KMS-11 (cell line): ENCODE measurements around the gene XAB2.

Experiments used
- H2AFZ ChIP-seq: fragments of 200-600 bp; sonication (generic); 2 replicates; pipeline ENCODE4 v1.6.1; 2016; ENCODE audit warnings: antibody characterized with exemption, mixed run types, low read depth
- H3K27ac ChIP-seq: fragments of 200-600 bp; sonication (generic); 2 replicates; pipeline ENCODE4 v1.6.1; 2016; ENCODE audit warnings: mild to moderate bottlenecking, mixed run types
- H3K27me3 ChIP-seq: fragments of 200-600 bp; sonication (generic); 2 replicates; pipeline ENCODE4 v1.6.1; 2017; ENCODE audit warnings: mild to moderate bottlenecking, low read depth, mixed run types, moderate library complexity; ENCODE audit not compliant: insufficient read depth
- H3K36me3 ChIP-seq: fragments of 200-600 bp; sonication (generic); 2 replicates; pipeline ENCODE4 v1.6.1; 2017; ENCODE audit warnings: mild to moderate bottlenecking, mixed run types; ENCODE audit not compliant: insufficient read depth
- H3K4me1 ChIP-seq: fragments of 200-600 bp; sonication (generic); 2 replicates; pipeline ENCODE4 v1.6.1; 2016; ENCODE audit warnings: mild to moderate bottlenecking, low read depth, mixed run types; ENCODE audit not compliant: poor library complexity, severe bottlenecking
- H3K4me2 ChIP-seq: fragments of 200-600 bp; sonication (generic); 2 replicates; pipeline ENCODE4 v1.7.0; 2016; ENCODE audit warnings: mild to moderate bottlenecking, mixed run types
- H3K4me3 ChIP-seq: fragments of 200-600 bp; sonication (generic); IDR thresholded peaks from 2 replicates; pipeline ENCODE4 v1.6.1; 2017; ENCODE audit warnings: low read depth, low read length, mixed read lengths; ENCODE audit not compliant: insufficient read depth
- H3K79me2 ChIP-seq: fragments of 200-600 bp; sonication (generic); 2 replicates; pipeline ENCODE4 v1.6.1; 2016; ENCODE audit warnings: low read depth, mixed run types; ENCODE audit not compliant: insufficient read depth
- H3K9ac ChIP-seq: fragments of 200-600 bp; sonication (generic); 2 replicates; pipeline ENCODE4 v1.6.1; 2016; ENCODE audit warnings: mild to moderate bottlenecking, mixed run types
- H4K20me1 ChIP-seq: fragments of 200-600 bp; sonication (generic); 2 replicates; pipeline ENCODE4 v1.6.1; 2016; ENCODE audit warnings: mild to moderate bottlenecking, mixed run types; ENCODE audit not compliant: insufficient read depth
- CTCF ChIP-seq: fragments of 200-600 bp; sonication (generic); conservative IDR thresholded peaks from 2 replicates; pipeline ENCODE4 v1.6.1; 2017; ENCODE audit warnings: low read depth, mild to moderate bottlenecking, antibody characterized with exemption, low read length, moderate library complexity, mixed read lengths

XAB2 gene

GRCh38 chr19:7605490-7606222 is 23.7 kb downstream of the XAB2 start:
- no peaks in the 10 kb centered on the region for H3K36me3 ChIP-seq
- no peaks in the 10 kb centered on the region; the same call in 1 of the 2 replicates for H3K27me3 ChIP-seq
- no peaks in the 10 kb centered on the region for H4K20me1 ChIP-seq
- no peak overlapping the region for H2AFZ ChIP-seq
- no peak overlapping the region for H3K4me2 ChIP-seq
- TF ChIP-seq CTCF, result no peak
- no peaks in the 10 kb centered on the region for H3K4me1 ChIP-seq
- no peaks in the 10 kb centered on the region for H3K79me2 ChIP-seq
- H3K27ac ChIP-seq, result no peak overlapping the region
- no peak overlapping the region for H3K4me3 ChIP-seq
- no peak overlapping the region for H3K9ac ChIP-seq

- no peak overlapping the region for H3K9ac ChIP-seq
- H3K4me2 ChIP-seq, result no peak overlapping the region
- H3K4me1 ChIP-seq, result no peaks in the 10 kb centered on the region
- no peak overlapping the region for H3K4me3 ChIP-seq
- no peaks in the 10 kb centered on the region for H3K36me3 ChIP-seq
- H4K20me1 ChIP-seq, result no peaks in the 10 kb centered on the region
- no peaks in the 10 kb centered on the region; the same call in 1 of the 2 replicates for H3K27me3 ChIP-seq
- H2AFZ ChIP-seq, result no peak overlapping the region
- no peaks in the 10 kb centered on the region for H3K79me2 ChIP-seq
- TF ChIP-seq CTCF, result no peak
- H3K27ac ChIP-seq, result no peak overlapping the region
Measured at GRCh38 chr19:7603919-7604318, 25.4 kb downstream of the XAB2 start.

- H3K27ac ChIP-seq, result no peak overlapping the region
- H3K27me3 ChIP-seq, result no peaks in the 10 kb centered on the region; the same call in 1 of the 2 replicates
- no peak overlapping the region for H3K4me2 ChIP-seq
- H2AFZ ChIP-seq, result no peak overlapping the region
- H4K20me1 ChIP-seq, result no peaks in the 10 kb centered on the region
- no peak overlapping the region for H3K4me3 ChIP-seq
- H3K9ac ChIP-seq, result no peak overlapping the region
- H3K36me3 ChIP-seq, result no peaks in the 10 kb centered on the region
- H3K79me2 ChIP-seq, result no peaks in the 10 kb centered on the region
- TF ChIP-seq CTCF, result no peak
- no peaks in the 10 kb centered on the region for H3K4me1 ChIP-seq
Measured at GRCh38 chr19:7602935-7603497, 26.3 kb downstream of the XAB2 start.

DNA sequence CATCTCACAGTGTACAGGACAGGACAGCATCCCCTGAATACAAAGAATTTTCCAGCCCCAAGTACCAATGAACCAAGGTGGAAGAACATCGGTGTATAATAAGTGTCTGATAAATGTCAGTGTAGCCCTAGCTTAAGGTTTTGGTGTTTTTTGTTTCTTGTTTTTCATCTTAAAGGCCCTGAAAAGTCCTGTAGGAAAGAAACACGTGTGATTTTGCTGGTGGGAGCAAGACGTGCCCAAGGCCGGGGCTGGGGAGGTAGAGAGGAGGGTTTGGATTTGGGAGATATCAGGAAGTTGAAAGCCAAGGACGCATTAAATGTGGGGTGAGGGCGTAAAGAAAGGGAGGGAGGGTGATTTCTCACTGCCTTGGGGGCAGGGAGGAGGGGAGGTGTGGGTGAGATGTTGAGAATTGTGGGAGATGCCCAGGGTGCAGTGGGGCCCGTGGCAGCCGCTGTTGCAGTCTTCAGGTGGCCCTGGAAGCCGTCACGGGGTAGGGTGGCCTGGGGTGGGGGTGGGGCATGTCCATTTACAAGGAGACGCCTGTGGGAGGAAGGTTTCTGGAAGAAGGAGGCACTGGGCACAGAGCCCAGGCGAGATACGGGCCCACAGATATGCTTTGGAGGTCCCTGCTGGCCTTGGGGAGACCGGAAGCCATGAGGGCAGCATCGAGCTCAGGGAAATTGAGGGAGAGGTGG is 27.0 kb downstream of the XAB2 start:
- H3K27me3 ChIP-seq, result peaks cover 2% of the 10 kb centered on the region; the same call in 1 of the 2 replicates
- no peaks in the 10 kb centered on the region for H4K20me1 ChIP-seq
- TF ChIP-seq CTCF, result no peak
- no peak overlapping the region for H2AFZ ChIP-seq
- H3K4me2 ChIP-seq, result no peak overlapping the region
- no peaks in the 10 kb centered on the region for H3K4me1 ChIP-seq
- H3K9ac ChIP-seq, result no peak overlapping the region
- H3K36me3 ChIP-seq, result no peaks in the 10 kb centered on the region
- no peak overlapping the region for H3K27ac ChIP-seq
- H3K79me2 ChIP-seq, result no peaks in the 10 kb centered on the region
- no peak overlapping the region for H3K4me3 ChIP-seq
